ENCODE data around the gene SETDB2.
A peak's percentile ranks its signal among the peaks of the same experiment; 100 is the strongest.

The SETDB2 gene

GRCh38 chr13:49429121-49429520, 15.0 kb upstream of the SETDB2 start:
- no peak for DNase-seq

- DNase-seq = no peak
These were observed 8.1 kb upstream of the SETDB2 start for GRCh38 chr13:49435992-49436391.

GRCh38 chr13:49436890-49437289, 7.2 kb upstream of the SETDB2 start:
- DNase-seq = no peak

GRCh38 chr13:49437705-49438104, 6.4 kb upstream of the SETDB2 start:
- DNase-seq = no peak

- DNase-seq = no peak
These were observed 4.5 kb upstream of the SETDB2 start for GRCh38 chr13:49439609-49440008.

- no peak for DNase-seq
These were observed 2.8 kb upstream of the SETDB2 start for GRCh38 chr13:49441312-49441711.

GRCh38 chr13:49441846-49442245, 2.2 kb upstream of the SETDB2 start:
- DNase-seq = no peak

- no peak for DNase-seq
These were observed 744 bp upstream of the SETDB2 start for GRCh38 chr13:49443357-49443703.

- DNase-seq = peak; percentile 4
These were observed 686 bp downstream of the SETDB2 start for GRCh38 chr13:49444524-49445395.

GRCh38 chr13:49446473-49446872, 2.4 kb downstream of the SETDB2 start:
- no peak for DNase-seq

- no peak for DNase-seq
These were observed 4.7 kb downstream of the SETDB2 start for GRCh38 chr13:49448753-49449152.

- no peak for DNase-seq
These were observed 6.2 kb downstream of the SETDB2 start for GRCh38 chr13:49450105-49450819.

GRCh38 chr13:49452725-49453457, 8.8 kb downstream of the SETDB2 start:
- no peak for DNase-seq

GRCh38 chr13:49453465-49453864, 9.4 kb downstream of the SETDB2 start:
- no peak for DNase-seq

- DNase-seq = no peak
These were observed 10.4 kb downstream of the SETDB2 start for GRCh38 chr13:49454388-49455006.

- DNase-seq = no peak
These were observed 10.9 kb downstream of the SETDB2 start for GRCh38 chr13:49455007-49455398.

- DNase-seq = no peak
These were observed 12.1 kb downstream of the SETDB2 start for GRCh38 chr13:49456156-49456555.

- no peak for DNase-seq
These were observed 13.1 kb downstream of the SETDB2 start for GRCh38 chr13:49457221-49457620.

- DNase-seq = no peak
These were observed 15.5 kb downstream of the SETDB2 start for GRCh38 chr13:49459580-49459979.

- no peak for DNase-seq
These were observed 20.0 kb downstream of the SETDB2 start for GRCh38 chr13:49464085-49464484.

GRCh38 chr13:49464621-49465325, 20.7 kb downstream of the SETDB2 start:
- DNase-seq = no peak

GRCh38 chr13:49466292-49466838, 22.3 kb downstream of the SETDB2 start:
- DNase-seq = no peak
